Heart right ventricle (tissue), 16 donors: Measurements from ENCODE around the gene F2. TPM values are rescaled to one million over a fixed set of nuclear protein-coding genes. Genes with fewer than 3 reads are reported as not detected.

Experiments used
- ATAC-seq, 8 donors: fragments of 200-7000 bp; cut with Tn5 transposase; one replicate each; pipeline ENCODE4 v1.9.1; 2020; ENCODE audit warnings: mild to moderate bottlenecking in 8 of 8, moderate library complexity in 8 of 8, moderate number of reproducible peaks in 1 of 8
- DNase-seq, 2 donors: peaks; one replicate each; pipeline ENCODE4 v3.0.0-alpha.2; 2020
- H3K27ac ChIP-seq, 10 donors: fragments of 200-600 bp; sonication (generic) in 2 of 10; one replicate each; pipeline versions ENCODE4 v1.5.0 to v1.8.0; 2020 to 2022; ENCODE audit warnings: mild to moderate bottlenecking in 3 of 10
- H3K27me3 ChIP-seq, 7 donors: fragments of 200-600 bp; one replicate each; pipeline ENCODE4 v1.8.0; 2021 to 2022; ENCODE audit warnings: mild to moderate bottlenecking in 2 of 7
- H3K36me3 ChIP-seq, 9 donors: fragments of 200-600 bp; sonication (generic) in 1 of 9; one replicate each; pipeline versions ENCODE4 v1.5.0 to v1.8.0; 2020 to 2022; ENCODE audit warnings: mild to moderate bottlenecking in 2 of 9
- H3K4me1 ChIP-seq, 9 donors: fragments of 200-600 bp; sonication (generic) in 1 of 9; one replicate each; pipeline versions ENCODE4 v1.5.0 to v1.8.0; 2020 to 2022; ENCODE audit warnings: mild to moderate bottlenecking in 4 of 9
- H3K4me3 ChIP-seq, 10 donors: fragments of 200-600 bp; sonication (generic) in 2 of 10; one replicate each; pipeline versions ENCODE4 v1.5.0 to v1.8.0; 2020 to 2022; ENCODE audit warnings: mild to moderate bottlenecking in 7 of 10, moderate library complexity in 2 of 10
- H3K9me3 ChIP-seq, 11 donors: fragments of 200-600 bp in 10 of 11; sonication (generic) in 2 of 11; one replicate each; pipeline versions ENCODE4 v1.5.0 to v1.8.0; 2013 to 2022; ENCODE audit warnings: mild to moderate bottlenecking in 2 of 11, control low read depth in 1 of 11, moderate library complexity in 1 of 11
- WGBS, 2 donors: extraction: QIAGEN DNeasy Blood & Tissue Kit; methylation state at CpG; one replicate each; pipeline ENCODE4 v1.1.7; 2013; ENCODE audit warnings: inconsistent platforms in 1 of 2; 5-methylcytosine and 5-hydroxymethylcytosine counted together
- intact Hi-C, 10 donors: fragments of 100-400 bp; cut with DNase I; formaldehyde crosslinking; loops; one replicate each; pipeline versions ENCODE4 v1.11.1 to v1.14.2; 2022
- polyA plus RNA-seq, 2 donors: library from polyadenylated mRNA; stranded (reverse); fragments of 200-250 nt; gene quantifications; one replicate each; pipeline ENCODE4 v1.2.3, GENCODE V29; 2013
- total RNA-seq, 10 donors: library from RNA; stranded (reverse); fragmentation: NEBNext Ultra II Directional in 3 of 10; extraction: Animal tissue kit (Norgen Biotek cat#: 25700) in 3 of 10; gene quantifications; one replicate each; pipeline versions ENCODE4 v1.2.1 to v1.2.4, GENCODE V29; 2021 to 2023
- TF ChIP-seq, protein P1 (sequence below), 9 donors: fragments of 200-600 bp; sonication (generic) in 2 of 9; IDR thresholded peaks; one replicate each; pipeline versions ENCODE4 v1.5.0 to v1.8.0; 2021 to 2022; ENCODE audit warnings: antibody characterized with exemption in 9 of 9, mild to moderate bottlenecking in 5 of 9, moderate library complexity in 1 of 9
- donor health status: Arrhythmogenic right ventricular cardiomyopathy.
- donor health status: ischemic (EF 13 %, LVEDD 7.1; RV severe dilation, severe dysfunction).
- donor health status: healthy with polysubstance abuse.
- donor health status: DM: no; HTN: yes; CAD: no.
- donor health status: DM: no; HTN: no; CAD: no.
- donor health status: ischemic (EF 25% LVEDD 6.9; RV normal size, moderate dysfunction).
- donor health status: ischemic (EF 25% LVEDD 5.7; RV mildly dilated, moderate dysfunction).
- donor health status: healthy.
- donor health status: DM: yes; HTN: yes; CAD: no.
- donor health status: Ischemic cardiomyopathy.
- donor health status: ischemic (EF 35%, LVEDD 5.7; RV mildly dilated, moderate dysfunction).
- donor health status: nonischemic (EF 11% LVEDD 7.7; RV severe dilation, severe dysfunction).
- donor health status: DM: yes; HTN: yes; CAD: no.
- donor health status: PGD.
- donor health status: ischemic (EF 29% LVEDD 5.4; RV normal size, mild dysfunction).
- donor health status: nonischemic (EF 23%, LVEDD 6.1; RV moderate dilation, normal function).

F2 gene
- total and polyA plus RNA-seq, 12 donors: 0.04 to 0.31 (median 0.19) TPM; not detected in 8

DNA sequence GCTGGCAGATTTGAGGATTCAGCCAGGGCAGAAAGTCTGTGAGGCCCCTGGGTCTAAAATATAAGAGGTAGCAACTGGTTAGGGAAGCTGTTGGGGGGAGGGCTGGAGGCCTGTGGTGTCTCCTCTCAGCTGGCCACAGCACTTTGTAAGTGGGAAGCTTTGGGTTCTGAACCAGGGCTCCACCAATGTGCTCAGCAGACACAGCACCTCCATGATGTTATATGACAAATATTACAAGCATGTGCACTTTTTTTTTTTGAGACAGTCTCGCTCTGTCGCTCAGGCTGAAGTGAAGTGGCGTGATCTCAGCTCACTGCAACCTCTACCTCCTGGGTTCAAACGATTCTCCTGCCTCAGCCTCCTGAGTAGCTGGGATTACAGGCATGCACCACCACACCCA lies 26.6 kb upstream of the F2 start:
- peaks cover 24 to 55% (median 47%) of the 10 kb centered on the region in 9 donors for H3K4me1 ChIP-seq
- DNase-seq (no peak), ATAC-seq (no peak)
- intact Hi-C loops: loop anchor here in 1 of 10 donors (10.0 kb wide), 1 partner anchor 78 kb away; the partner anchor contains the start of genes ATG13 and HARBI1
- no peaks in the 10 kb centered on the region for H3K9me3 ChIP-seq
- no peaks in the 10 kb centered on the region for H3K27me3 ChIP-seq
- H3K36me3 ChIP-seq: peaks cover 0 to 99% (median 38%) of the 10 kb centered on the region in 9 donors
- H3K27ac ChIP-seq: peak overlapping the region in 1 of 10 donors; percentile 9
- 79 to 82% methylated on average over 4 of the region's 4 CpGs for WGBS, 2 donors
- TF ChIP-seq, protein P1, sequence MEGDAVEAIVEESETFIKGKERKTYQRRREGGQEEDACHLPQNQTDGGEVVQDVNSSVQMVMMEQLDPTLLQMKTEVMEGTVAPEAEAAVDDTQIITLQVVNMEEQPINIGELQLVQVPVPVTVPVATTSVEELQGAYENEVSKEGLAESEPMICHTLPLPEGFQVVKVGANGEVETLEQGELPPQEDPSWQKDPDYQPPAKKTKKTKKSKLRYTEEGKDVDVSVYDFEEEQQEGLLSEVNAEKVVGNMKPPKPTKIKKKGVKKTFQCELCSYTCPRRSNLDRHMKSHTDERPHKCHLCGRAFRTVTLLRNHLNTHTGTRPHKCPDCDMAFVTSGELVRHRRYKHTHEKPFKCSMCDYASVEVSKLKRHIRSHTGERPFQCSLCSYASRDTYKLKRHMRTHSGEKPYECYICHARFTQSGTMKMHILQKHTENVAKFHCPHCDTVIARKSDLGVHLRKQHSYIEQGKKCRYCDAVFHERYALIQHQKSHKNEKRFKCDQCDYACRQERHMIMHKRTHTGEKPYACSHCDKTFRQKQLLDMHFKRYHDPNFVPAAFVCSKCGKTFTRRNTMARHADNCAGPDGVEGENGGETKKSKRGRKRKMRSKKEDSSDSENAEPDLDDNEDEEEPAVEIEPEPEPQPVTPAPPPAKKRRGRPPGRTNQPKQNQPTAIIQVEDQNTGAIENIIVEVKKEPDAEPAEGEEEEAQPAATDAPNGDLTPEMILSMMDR (IDR thresholded peaks at IDR 0.05): no peak
- no peak overlapping the region for H3K4me3 ChIP-seq

DNA sequence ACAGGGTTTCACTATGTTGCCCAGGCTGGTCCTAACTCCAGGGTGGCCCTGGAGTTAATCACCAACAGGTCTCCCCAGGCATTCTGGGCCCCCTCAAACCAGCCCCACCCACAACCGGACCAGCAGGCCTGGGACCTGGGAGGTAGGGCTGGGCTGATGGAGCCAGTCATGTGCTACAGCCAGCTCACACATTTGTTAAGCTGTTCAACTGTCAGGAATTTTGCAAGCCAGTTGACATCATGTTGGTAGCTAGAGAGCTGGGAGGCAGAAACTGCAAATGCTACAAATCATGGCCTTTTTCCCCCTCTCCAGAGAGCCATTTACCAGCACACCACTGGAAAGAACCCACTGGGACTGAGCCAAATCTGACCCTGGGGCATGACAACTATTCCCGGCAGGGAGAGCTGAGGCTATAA lies 25.4 kb upstream of the F2 start:
- Histone ChIP-seq H3K27ac (peak overlapping the region in 8 of 10 donors; percentile 24 to 96 (median 80)), H3K4me1 (peaks cover 25 to 56% (median 50%) of the 10 kb centered on the region in 9 donors), H3K4me3 (no peak overlapping the region), H3K27me3 (no peaks in the 10 kb centered on the region), H3K9me3 (no peaks in the 10 kb centered on the region), H3K36me3 (peaks cover 0 to 93% (median 32%) of the 10 kb centered on the region in 9 donors)
- TF ChIP-seq, protein P1 (IDR thresholded peaks at IDR 0.05): no peak
- peak in 4 of 8 donors; percentile 13 to 19 (median 18) for ATAC-seq
- no peak for DNase-seq
- intact Hi-C loops: loop anchor here in 1 of 10 donors (10.0 kb wide), 1 partner anchor 79 kb away; the partner anchor contains the start of genes ATG13 and HARBI1
- WGBS, 2 donors: 40 to 48% methylated on average over 2 of the region's 2 CpGs

DNA sequence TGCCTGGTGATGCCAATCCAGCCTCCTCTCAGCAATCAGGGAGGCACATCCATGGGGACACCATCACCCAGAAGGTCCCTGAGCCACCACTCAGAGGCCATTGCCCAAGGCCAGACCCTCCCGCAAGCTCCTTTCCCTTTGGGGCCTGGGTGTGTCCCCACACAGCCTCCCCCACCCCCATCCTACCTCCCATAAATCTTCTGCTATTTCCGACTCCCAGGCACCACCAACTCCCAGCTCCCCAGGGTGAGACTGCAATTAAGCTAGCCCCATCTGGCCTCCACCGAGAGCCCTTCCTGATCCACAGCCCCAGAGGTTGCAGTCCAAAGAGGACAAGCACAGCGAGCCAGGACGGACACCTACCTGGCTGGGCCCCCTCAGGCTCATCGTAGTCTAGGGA lies 24.9 kb upstream of the F2 start:
- intact Hi-C loops: loop anchor here in 1 of 10 donors (10.0 kb wide), 1 partner anchor 79 kb away; the partner anchor contains the start of genes ATG13 and HARBI1
- no peak overlapping the region for H3K4me3 ChIP-seq
- TF ChIP-seq, protein P1 (IDR thresholded peaks at IDR 0.05): no peak
- H3K4me1 ChIP-seq: peaks cover 28 to 61% (median 55%) of the 10 kb centered on the region in 9 donors
- H3K27me3 ChIP-seq: no peaks in the 10 kb centered on the region
- H3K9me3 ChIP-seq: no peaks in the 10 kb centered on the region
- peaks cover 0 to 88% (median 32%) of the 10 kb centered on the region in 9 donors for H3K36me3 ChIP-seq
- DNase-seq (no peak), ATAC-seq (no peak)
- H3K27ac ChIP-seq: peak overlapping the region in 8 of 10 donors; percentile 24 to 96 (median 80)
- 81 to 87% methylated on average over 6 of the region's 6 CpGs for WGBS, 2 donors

DNA sequence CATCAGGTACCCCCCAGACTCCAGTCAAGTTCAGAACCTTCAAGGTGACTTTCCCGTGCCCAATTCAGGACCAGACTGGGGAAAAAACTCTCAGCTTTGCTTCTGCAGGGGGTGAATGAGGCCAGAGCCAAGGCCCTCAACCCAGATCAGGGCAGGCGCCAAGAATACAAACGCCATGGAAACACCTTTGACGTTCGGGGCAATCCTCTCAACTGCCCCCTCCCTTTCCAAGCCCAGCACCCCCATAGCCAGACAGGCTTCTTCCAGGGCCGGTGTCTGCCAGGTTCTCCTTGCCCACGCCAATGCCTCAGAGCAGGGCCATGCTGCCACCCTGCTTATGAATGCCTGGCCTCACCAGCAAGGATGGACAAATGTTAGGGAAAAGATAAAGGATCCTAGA lies 24.4 kb upstream of the F2 start:
- Histone ChIP-seq H3K27ac (peak overlapping the region in 8 of 10 donors; percentile 24 to 96 (median 80)), H3K27me3 (no peaks in the 10 kb centered on the region), H3K4me1 (peaks cover 28 to 66% (median 60%) of the 10 kb centered on the region in 9 donors), H3K36me3 (peaks cover 0 to 83% (median 32%) of the 10 kb centered on the region in 9 donors), H3K9me3 (no peaks in the 10 kb centered on the region), H3K4me3 (no peak overlapping the region)
- ATAC-seq: no peak
- DNase-seq: no peak
- 76% methylated on average over 7 of the region's 7 CpGs for WGBS, 2 donors
- TF ChIP-seq, protein P1 (IDR thresholded peaks at IDR 0.05): no peak
- intact Hi-C loops: loop anchor here in 1 of 10 donors (10.0 kb wide), 1 partner anchor 80 kb away; the partner anchor contains the start of genes ATG13 and HARBI1
